ENCODE measurements around the gene ZBTB7C.
"Not testable (repeated sequence)": the region's sequence is repeated elsewhere in the genome, so short reads cannot be mapped to it uniquely, and the experiment has no call there.

Gene ZBTB7C

GRCh38 chr18:48292229-48292628, 117.0 kb downstream of the ZBTB7C start:
- Histone ChIP-seq H3K27ac (no peak overlapping the region), H3K9me3 (ENCODE audit: control insufficient read depth, low read length) (no peaks in the 10 kb centered on the region), H3K36me3 (ENCODE audit: control insufficient read depth, insufficient read depth, low read length) (no peaks in the 10 kb centered on the region), H3K9ac (no peak overlapping the region), H3K4me2 (ENCODE audit: low read length) (no peak overlapping the region), H2AFZ (no peak overlapping the region), H3K27me3 (ENCODE audit: control insufficient read depth, insufficient read depth, low read length) (no peaks in the 10 kb centered on the region), H3K79me2 (no peaks in the 10 kb centered on the region), H3K4me1 (no peaks in the 10 kb centered on the region), H3K4me3 (ENCODE audit: low read depth, low read length) (no peak overlapping the region)
- no peak for TF ChIP-seq CTCF (IDR thresholded peaks at IDR 0.05)

- no peaks in the 10 kb centered on the region for H3K79me2 ChIP-seq
- TF ChIP-seq CTCF (IDR thresholded peaks at IDR 0.05) = no peak
These were observed 118.8 kb downstream of the ZBTB7C start for GRCh38 chr18:48290162-48290926.

GRCh38 chr18:48284743-48285142, 124.4 kb downstream of the ZBTB7C start:
- H3K27me3 ChIP-seq (ENCODE audit: control insufficient read depth, insufficient read depth, low read length) = no peaks in the 10 kb centered on the region
- no peak overlapping the region for H2AFZ ChIP-seq
- H3K4me1 ChIP-seq = no peaks in the 10 kb centered on the region
- H3K4me3 ChIP-seq (ENCODE audit: low read depth, low read length) = no peak overlapping the region
- no peaks in the 10 kb centered on the region for H3K9me3 ChIP-seq (ENCODE audit: control insufficient read depth, low read length)
- H3K36me3 ChIP-seq (ENCODE audit: control insufficient read depth, insufficient read depth, low read length) = no peaks in the 10 kb centered on the region
- TF ChIP-seq CTCF (IDR thresholded peaks at IDR 0.05) = no peak
- H3K27ac ChIP-seq = no peak overlapping the region
- H3K79me2 ChIP-seq = no peaks in the 10 kb centered on the region
- no peak overlapping the region for H3K4me2 ChIP-seq (ENCODE audit: low read length)
- no peak overlapping the region for H3K9ac ChIP-seq

More at GRCh38 chr18:48290162-48290926, 118.8 kb downstream of the ZBTB7C start:
- H3K27ac ChIP-seq = no peak overlapping the region
- no peaks in the 10 kb centered on the region for H3K9me3 ChIP-seq (ENCODE audit: control insufficient read depth, low read length)
- H3K4me2 ChIP-seq (ENCODE audit: low read length) = no peak overlapping the region
- no peaks in the 10 kb centered on the region for H3K4me1 ChIP-seq
- H3K36me3 ChIP-seq (ENCODE audit: control insufficient read depth, insufficient read depth, low read length) = no peaks in the 10 kb centered on the region
- H3K9ac ChIP-seq = no peak overlapping the region
- H3K27me3 ChIP-seq (ENCODE audit: control insufficient read depth, insufficient read depth, low read length) = no peaks in the 10 kb centered on the region
- H2AFZ ChIP-seq = no peak overlapping the region
- no peak overlapping the region for H3K4me3 ChIP-seq (ENCODE audit: low read depth, low read length)

- H3K27ac ChIP-seq; H3K36me3 ChIP-seq (ENCODE audit: control insufficient read depth, insufficient read depth, low read length); H3K9me3 ChIP-seq (ENCODE audit: control insufficient read depth, low read length); H3K4me3 ChIP-seq (ENCODE audit: low read depth, low read length); H3K4me2 ChIP-seq (ENCODE audit: low read length); H3K27me3 ChIP-seq (ENCODE audit: control insufficient read depth, insufficient read depth, low read length); H3K4me1 ChIP-seq; H2AFZ ChIP-seq; H3K79me2 ChIP-seq; H3K9ac ChIP-seq: not testable (repeated sequence)
These were observed 125.2 kb downstream of the ZBTB7C start for GRCh38 chr18:48284011-48284410.

GRCh38 chr18:48281460-48281859, 127.7 kb downstream of the ZBTB7C start:
- not testable (repeated sequence) for H3K4me1 ChIP-seq; H3K27me3 ChIP-seq (ENCODE audit: control insufficient read depth, insufficient read depth, low read length)

GRCh38 chr18:48279312-48279711, 129.9 kb downstream of the ZBTB7C start:
- Histone ChIP-seq H3K27ac (no peak overlapping the region), H3K4me2 (ENCODE audit: low read length) (no peak overlapping the region), H3K4me3 (ENCODE audit: low read depth, low read length) (no peak overlapping the region), H3K27me3 (ENCODE audit: control insufficient read depth, insufficient read depth, low read length) (no peaks in the 10 kb centered on the region), H3K79me2 (no peaks in the 10 kb centered on the region), H3K4me1 (no peaks in the 10 kb centered on the region), H3K9ac (no peak overlapping the region), H2AFZ (no peak overlapping the region), H3K36me3 (ENCODE audit: control insufficient read depth, insufficient read depth, low read length) (no peaks in the 10 kb centered on the region), H3K9me3 (ENCODE audit: control insufficient read depth, low read length) (no peaks in the 10 kb centered on the region)
- TF ChIP-seq CTCF (IDR thresholded peaks at IDR 0.05) = no peak

More at GRCh38 chr18:48281460-48281859, 127.7 kb downstream of the ZBTB7C start:
- H2AFZ ChIP-seq; H3K9me3 ChIP-seq (ENCODE audit: control insufficient read depth, low read length); H3K4me3 ChIP-seq (ENCODE audit: low read depth, low read length); H3K79me2 ChIP-seq; H3K4me2 ChIP-seq (ENCODE audit: low read length); H3K27ac ChIP-seq; H3K9ac ChIP-seq; H3K36me3 ChIP-seq (ENCODE audit: control insufficient read depth, insufficient read depth, low read length): not testable (repeated sequence)
